PC-9 (cell line): ENCODE results near the gene CDH13. TPM values are rescaled to one million over a fixed set of nuclear protein-coding genes. Genes with fewer than 3 reads are reported as not detected.

ENCODE experiments used
- BruUV-seq: library from RNA; stranded (reverse); fragments of 400-500 nt; replicated peaks from 2 replicates; lab custom pipeline; 2021; lab: Mats Ljungman, UMichigan
- CTCF ChIA-PET: fragments of 300-600 bp; sonication (Branson Sonifier 250); formaldehyde crosslinking; loops from one replicate; lab custom pipeline; 2022; ENCODE audit warnings: antibody characterized with exemption; lab: Charles Lee
- POLR2A ChIA-PET: fragments of 300-600 bp; sonication (Branson Sonifier 250); formaldehyde crosslinking; loops from one replicate; lab custom pipeline; 2022; ENCODE audit warnings: antibody characterized with exemption; ENCODE audit not compliant: unreplicated experiment; lab: Charles Lee
- DNase-seq, 2 experiments: peaks; one replicate each; pipeline versions ENCODE4 v3.0.0 to v3.0.0-alpha.2; 2015 to 2022; ENCODE audit warnings: mixed read lengths in 1 of 2
- H2AFZ ChIP-seq: fragments of 200-600 bp; sonication (generic); 2 replicates; pipeline ENCODE4 v1.8.1; 2017; ENCODE audit warnings: antibody characterized with exemption
- H3F3A ChIP-seq: fragments of 200-600 bp; sonication (generic); 2 replicates; pipeline ENCODE4 v1.8.1; 2017; ENCODE audit warnings: antibody characterized with exemption, mild to moderate bottlenecking, low read depth; ENCODE audit not compliant: insufficient read depth
- H3K27ac ChIP-seq: fragments of 200-600 bp; sonication (generic); 2 replicates; pipeline ENCODE4 v1.6.1; 2016; ENCODE audit warnings: mixed run types
- H3K27me3 ChIP-seq: fragments of 200-600 bp; sonication (generic); 2 replicates; pipeline ENCODE4 v1.6.1; 2016; ENCODE audit warnings: low read depth, mixed run types; ENCODE audit not compliant: insufficient read depth
- H3K36me3 ChIP-seq: fragments of 200-600 bp; sonication (generic); 2 replicates; pipeline ENCODE4 v1.6.1; 2016; ENCODE audit warnings: low read depth, mixed run types
- H3K4me1 ChIP-seq: fragments of 200-600 bp; sonication (generic); replicated peaks from 2 replicates; pipeline ENCODE4 v1.6.1; 2016; ENCODE audit warnings: mixed run types; ENCODE audit not compliant: insufficient read depth
- H3K4me2 ChIP-seq: fragments of 200-600 bp; sonication (generic); 2 replicates; pipeline ENCODE4 v1.6.1; 2017; ENCODE audit warnings: mixed run types
- H3K4me3 ChIP-seq: fragments of 200-600 bp; sonication (generic); 2 replicates; pipeline ENCODE4 v1.6.1; 2016; ENCODE audit warnings: mixed run types
- H3K79me2 ChIP-seq: fragments of 200-600 bp; sonication (generic); 2 replicates; pipeline ENCODE4 v1.6.1; 2017; ENCODE audit warnings: low read depth, mixed run types
- H3K9me2 ChIP-seq: fragments of 200-600 bp; sonication (generic); 2 replicates; pipeline ENCODE4 v1.8.1; 2017; ENCODE audit warnings: mild to moderate bottlenecking; ENCODE audit not compliant: insufficient read depth
- H3K9me3 ChIP-seq: fragments of 200-600 bp; sonication (generic); 2 replicates; pipeline ENCODE4 v1.8.1; 2016; ENCODE audit warnings: low read depth; ENCODE audit not compliant: insufficient read depth
- H4K20me1 ChIP-seq: fragments of 200-600 bp; sonication (generic); 2 replicates; pipeline ENCODE4 v1.8.1; 2017; ENCODE audit not compliant: insufficient read depth
- EZH2 ChIP-seq: fragments of 200-600 bp; sonication (generic); IDR thresholded peaks from 2 replicates; pipeline ENCODE4 v1.8.0; 2017; ENCODE audit warnings: antibody characterized with exemption, low read depth
- intact Hi-C: fragments of 100-400 bp; cut with micrococcal nuclease; formaldehyde crosslinking; loops from one replicate; pipeline ENCODE4 v1.10.0; 2022; ENCODE audit not compliant: unreplicated experiment
- total RNA-seq: library from RNA; stranded (reverse); gene quantifications from 2 replicates; pipeline ENCODE4 v1.2.3, GENCODE V29; 2021
- TF ChIP-seq, protein P1 (sequence below): fragments of 200-600 bp; sonication (generic); conservative IDR thresholded peaks from 2 replicates; pipeline ENCODE4 v1.6.1; 2017; ENCODE audit warnings: mixed run types, antibody characterized with exemption, mild to moderate bottlenecking, moderate library complexity

The CDH13 gene
- total RNA-seq, 1 experiment from 2014 or later, result 0.24 TPM

DNA sequence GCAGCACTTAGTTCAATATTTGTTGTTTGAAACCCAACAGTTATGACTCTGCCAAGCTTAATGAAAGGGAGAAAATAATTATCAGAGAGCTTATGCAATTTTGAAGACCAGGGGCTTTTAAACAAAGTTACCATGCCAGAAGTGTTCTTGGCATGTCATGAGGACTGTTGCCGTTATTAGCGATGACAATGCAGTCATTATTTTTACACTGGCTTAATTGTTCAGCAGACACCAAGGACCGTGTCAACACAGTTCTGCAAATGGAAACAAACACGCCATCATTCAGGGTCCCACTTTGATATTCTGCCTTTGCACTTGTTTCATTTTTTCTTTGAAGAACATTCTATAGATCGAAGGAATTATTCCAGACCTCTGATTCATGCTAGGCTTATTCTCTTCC is 518.5 kb downstream of the CDH13 start:
- Histone ChIP-seq H3K4me1 (no peaks in the 10 kb centered on the region), H3K27me3 (peaks cover 34% of the 10 kb centered on the region), H3K79me2 (no peaks in the 10 kb centered on the region), H2AFZ (no peak overlapping the region), H3K27ac (no peak overlapping the region), H4K20me1 (no peaks in the 10 kb centered on the region), H3K4me3 (no peak overlapping the region), H3K9me2 (no peaks in the 10 kb centered on the region), H3K9me3 (no peaks in the 10 kb centered on the region), H3K4me2 (no peak overlapping the region), H3F3A (no peaks in the 10 kb centered on the region), H3K36me3 (no peaks in the 10 kb centered on the region)
- ChIA-PET POLR2A (no interaction called here), CTCF (no interaction called here)
- DNase-seq, result no peak
- intact Hi-C loops, result no loop called here
- no peak for TF ChIP-seq EZH2
- TF ChIP-seq, protein P1, sequence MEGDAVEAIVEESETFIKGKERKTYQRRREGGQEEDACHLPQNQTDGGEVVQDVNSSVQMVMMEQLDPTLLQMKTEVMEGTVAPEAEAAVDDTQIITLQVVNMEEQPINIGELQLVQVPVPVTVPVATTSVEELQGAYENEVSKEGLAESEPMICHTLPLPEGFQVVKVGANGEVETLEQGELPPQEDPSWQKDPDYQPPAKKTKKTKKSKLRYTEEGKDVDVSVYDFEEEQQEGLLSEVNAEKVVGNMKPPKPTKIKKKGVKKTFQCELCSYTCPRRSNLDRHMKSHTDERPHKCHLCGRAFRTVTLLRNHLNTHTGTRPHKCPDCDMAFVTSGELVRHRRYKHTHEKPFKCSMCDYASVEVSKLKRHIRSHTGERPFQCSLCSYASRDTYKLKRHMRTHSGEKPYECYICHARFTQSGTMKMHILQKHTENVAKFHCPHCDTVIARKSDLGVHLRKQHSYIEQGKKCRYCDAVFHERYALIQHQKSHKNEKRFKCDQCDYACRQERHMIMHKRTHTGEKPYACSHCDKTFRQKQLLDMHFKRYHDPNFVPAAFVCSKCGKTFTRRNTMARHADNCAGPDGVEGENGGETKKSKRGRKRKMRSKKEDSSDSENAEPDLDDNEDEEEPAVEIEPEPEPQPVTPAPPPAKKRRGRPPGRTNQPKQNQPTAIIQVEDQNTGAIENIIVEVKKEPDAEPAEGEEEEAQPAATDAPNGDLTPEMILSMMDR, result no peak
- no TSS peak for BruUV-seq

DNA sequence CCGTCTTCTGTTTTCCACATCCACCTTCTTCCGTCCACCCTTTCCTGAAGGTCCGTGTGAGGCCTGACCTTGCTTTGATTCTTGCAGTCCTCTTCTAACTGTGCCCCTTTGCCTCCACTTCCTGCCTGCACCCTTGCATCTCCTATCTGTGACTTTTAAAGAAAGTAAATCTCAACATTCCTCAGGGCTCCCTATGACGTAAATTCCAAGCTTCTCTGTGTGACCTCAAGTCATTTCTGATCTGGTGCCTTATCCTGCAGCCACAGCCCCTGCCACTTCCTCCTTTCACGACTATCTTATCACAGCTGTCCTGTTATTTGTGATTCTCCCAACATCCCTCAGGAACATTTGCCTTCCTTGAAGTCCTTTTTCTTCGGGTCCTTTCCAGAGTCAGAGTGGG is 520.5 kb downstream of the CDH13 start:
- H3K9me3 ChIP-seq, result no peaks in the 10 kb centered on the region
- no peak overlapping the region for H3K4me3 ChIP-seq
- H3K9me2 ChIP-seq, result no peaks in the 10 kb centered on the region
- intact Hi-C loops, result no loop called here
- H3K36me3 ChIP-seq, result no peaks in the 10 kb centered on the region
- H3K4me2 ChIP-seq, result no peak overlapping the region
- no TSS peak for BruUV-seq
- DNase-seq, result no peak
- no peak overlapping the region for H2AFZ ChIP-seq
- no peaks in the 10 kb centered on the region for H4K20me1 ChIP-seq
- no peaks in the 10 kb centered on the region for H3K4me1 ChIP-seq
- no peak overlapping the region for H3K27ac ChIP-seq
- ChIA-PET POLR2A (no interaction called here), CTCF (no interaction called here)
- H3K79me2 ChIP-seq, result no peaks in the 10 kb centered on the region
- TF ChIP-seq, protein P1, result no peak
- peaks cover 16% of the 10 kb centered on the region; the same call in 1 of the 2 replicates for H3K27me3 ChIP-seq
- no peaks in the 10 kb centered on the region for H3F3A ChIP-seq

DNA sequence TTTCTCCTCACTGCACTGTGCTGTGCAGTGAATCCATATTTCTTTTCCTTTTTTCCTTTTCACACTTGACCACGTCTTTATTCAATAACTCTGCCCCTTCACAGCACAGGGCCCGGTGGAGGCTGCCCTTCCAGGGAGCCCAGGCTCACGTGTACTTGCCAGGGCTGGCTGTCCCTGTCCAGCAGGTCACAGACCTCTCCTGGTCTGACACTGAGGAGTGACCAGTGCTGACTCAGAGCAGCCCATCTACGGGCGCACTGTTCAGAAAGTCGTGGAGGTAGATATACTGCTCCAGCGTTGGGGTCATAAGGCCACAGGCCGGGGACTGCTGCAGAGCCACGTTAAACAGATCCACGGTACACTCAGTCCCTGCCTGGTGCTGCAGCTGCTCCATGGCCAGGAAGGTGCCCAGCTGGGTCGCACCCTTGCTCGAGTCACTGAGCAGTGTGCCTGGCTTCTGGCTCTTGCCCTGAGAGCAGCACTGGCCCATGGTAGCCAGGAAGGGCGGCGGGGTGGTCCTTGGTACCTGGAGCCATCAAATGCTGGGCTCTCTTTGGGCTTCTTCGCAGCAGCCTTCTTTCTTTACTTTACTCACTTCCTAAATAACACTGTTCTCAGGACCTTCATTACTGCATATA is 531.7 kb downstream of the CDH13 start:
- H3K4me3 ChIP-seq, result no peak overlapping the region
- H3K36me3 ChIP-seq, result no peaks in the 10 kb centered on the region
- POLR2A ChIA-PET, result no interaction called here
- no peaks in the 10 kb centered on the region for H3K9me2 ChIP-seq
- BruUV-seq, result no TSS peak
- intact Hi-C loops, result no loop called here
- no peaks in the 10 kb centered on the region for H3K27me3 ChIP-seq
- no peaks in the 10 kb centered on the region for H3K79me2 ChIP-seq
- no peak overlapping the region for H3K4me2 ChIP-seq
- H3K27ac ChIP-seq, result no peak overlapping the region
- no peak for TF ChIP-seq EZH2
- TF ChIP-seq, protein P1, result no peak
- no peaks in the 10 kb centered on the region for H3F3A ChIP-seq
- H4K20me1 ChIP-seq, result no peaks in the 10 kb centered on the region
- H3K4me1 ChIP-seq, result no peaks in the 10 kb centered on the region
- H3K9me3 ChIP-seq, result no peaks in the 10 kb centered on the region
- no peak for DNase-seq
- no peak overlapping the region for H2AFZ ChIP-seq
- CTCF ChIA-PET, result no interaction called here
